Suprapubic skin (tissue), 3 donors: ENCODE data around the gene PIN1.

ENCODE experiments used
- POLR2AphosphoS5 ChIP-seq, 3 donors: sonication (generic); formaldehyde crosslinking; IDR thresholded peaks; one replicate each; pipeline ENCODE4 v1.6.1; 2017; ENCODE audit warnings: antibody characterized with exemption in 3 of 3
- TF ChIP-seq, protein P1 (sequence below), 2 donors: fragments of 200-600 bp in 1 of 2; fragments of 450-650 bp in 1 of 2; sonication (generic) in 1 of 2; IDR thresholded peaks; one replicate each; pipeline ENCODE4 v1.5.1; 2016 to 2019; ENCODE audit warnings: antibody characterized with exemption in 2 of 2, mild to moderate bottlenecking in 1 of 2, moderate library complexity in 1 of 2

DNA sequence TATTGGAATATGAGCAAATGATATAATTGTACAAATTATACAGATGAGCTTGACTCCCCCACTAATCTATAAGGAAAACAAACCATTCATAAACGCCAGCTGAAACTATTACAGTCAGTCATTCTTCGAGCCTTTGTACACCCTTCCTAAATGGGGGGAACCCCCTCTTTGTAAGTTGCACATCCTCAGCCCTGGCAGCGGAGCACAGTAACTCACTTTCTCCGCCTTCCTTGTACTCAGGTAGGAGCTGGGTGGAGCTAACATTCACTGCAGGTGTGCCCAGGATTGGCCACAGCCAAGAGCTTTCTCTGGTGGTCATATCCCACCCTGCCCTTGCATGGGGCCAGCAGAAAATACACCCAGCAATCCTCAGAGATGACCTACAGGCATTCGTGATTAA is 28.6 kb downstream of the PIN1 start:
- TF ChIP-seq, protein P1, sequence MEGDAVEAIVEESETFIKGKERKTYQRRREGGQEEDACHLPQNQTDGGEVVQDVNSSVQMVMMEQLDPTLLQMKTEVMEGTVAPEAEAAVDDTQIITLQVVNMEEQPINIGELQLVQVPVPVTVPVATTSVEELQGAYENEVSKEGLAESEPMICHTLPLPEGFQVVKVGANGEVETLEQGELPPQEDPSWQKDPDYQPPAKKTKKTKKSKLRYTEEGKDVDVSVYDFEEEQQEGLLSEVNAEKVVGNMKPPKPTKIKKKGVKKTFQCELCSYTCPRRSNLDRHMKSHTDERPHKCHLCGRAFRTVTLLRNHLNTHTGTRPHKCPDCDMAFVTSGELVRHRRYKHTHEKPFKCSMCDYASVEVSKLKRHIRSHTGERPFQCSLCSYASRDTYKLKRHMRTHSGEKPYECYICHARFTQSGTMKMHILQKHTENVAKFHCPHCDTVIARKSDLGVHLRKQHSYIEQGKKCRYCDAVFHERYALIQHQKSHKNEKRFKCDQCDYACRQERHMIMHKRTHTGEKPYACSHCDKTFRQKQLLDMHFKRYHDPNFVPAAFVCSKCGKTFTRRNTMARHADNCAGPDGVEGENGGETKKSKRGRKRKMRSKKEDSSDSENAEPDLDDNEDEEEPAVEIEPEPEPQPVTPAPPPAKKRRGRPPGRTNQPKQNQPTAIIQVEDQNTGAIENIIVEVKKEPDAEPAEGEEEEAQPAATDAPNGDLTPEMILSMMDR (IDR thresholded peaks at IDR 0.05), result no peak
- no peak for TF ChIP-seq POLR2AphosphoS5 (IDR thresholded peaks at IDR 0.05)
